ENCODE results near the gene EPHA1. TPM values are rescaled to one million over a fixed set of nuclear protein-coding genes. Genes with fewer than 3 reads are reported as not detected.

EPHA1 gene
- total RNA-seq, 3 donors from 2014 or later (not counting 1 experiment from before 2014, with no cell fraction given), result 1.0 to 1.2 TPM; not detected in 1

- H3K27me3 Mint-ChIP-seq (ENCODE audit: low read depth in 2 of 2), result peaks cover 0 to 7% of the 10 kb centered on the region in 2 donors
- WGBS (ENCODE audit: insufficient coverage), result 89% methylated on average over 8 of the region's 8 CpGs
- no peak overlapping the region for H3K27ac Mint-ChIP-seq
- no peak overlapping the region for H3K4me3 Mint-ChIP-seq
- H3K36me3 Mint-ChIP-seq, result no peaks in the 10 kb centered on the region
- Histone ChIP-seq H3K27me3 (ENCODE audit: control insufficient read depth, insufficient read depth, low read length) (no peaks in the 10 kb centered on the region), H3K9me3 (ENCODE audit: control insufficient read depth, insufficient read depth, low read length) (no peaks in the 10 kb centered on the region), H3K36me3 (ENCODE audit: control insufficient read depth, insufficient read depth, low read length) (no peaks in the 10 kb centered on the region), H3K4me3 (ENCODE audit: low read length) (no peak overlapping the region), H3K4me1 (ENCODE audit: control insufficient read depth, insufficient read depth, low read length) (no peaks in the 10 kb centered on the region), H3K27ac (ENCODE audit: low read length) (no peak overlapping the region)
- no peak for ATAC-seq
- intact Hi-C loops (cut with micrococcal nuclease), result no loop called here
- TF ChIP-seq CTCF (IDR thresholded peaks at IDR 0.05), result no peak
- H3K9me3 Mint-ChIP-seq, result no peaks in the 10 kb centered on the region
- H3K4me1 Mint-ChIP-seq, result peaks cover 0 to 9% of the 10 kb centered on the region in 2 donors
- no peak for DNase-seq
Measured at GRCh38 chr7:143354376-143354775, 54.3 kb downstream of the EPHA1 start.

DNA sequence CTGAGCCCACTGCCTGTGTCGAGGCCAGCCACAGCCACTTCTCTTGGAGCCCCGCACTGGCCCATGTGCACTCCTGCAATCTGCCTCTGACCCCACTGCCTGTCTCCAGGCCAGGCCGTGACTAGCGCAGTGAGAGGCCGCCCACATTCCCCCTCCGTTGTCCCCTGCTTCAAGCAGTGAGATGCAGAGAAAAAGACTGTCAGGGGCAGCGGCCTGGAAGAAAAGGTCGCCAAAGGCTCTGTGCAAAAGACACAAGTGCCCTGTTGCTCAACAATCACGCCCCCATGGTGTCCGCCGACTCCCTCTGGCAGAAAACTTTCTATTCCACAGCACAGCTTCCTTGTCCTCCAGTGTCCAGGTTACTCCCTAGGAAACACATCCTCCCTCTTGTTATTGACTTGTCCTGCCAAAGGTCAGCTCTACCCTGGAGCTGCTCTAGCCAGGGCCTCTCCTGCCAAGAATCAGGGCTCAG lies 56.1 kb downstream of the EPHA1 start:
- intact Hi-C loops (cut with micrococcal nuclease), result no loop called here
- H3K4me3 Mint-ChIP-seq, result no peak overlapping the region
- H3K27me3 ChIP-seq (ENCODE audit: control insufficient read depth, insufficient read depth, low read length), result no peaks in the 10 kb centered on the region
- no peak overlapping the region for H3K27ac ChIP-seq (ENCODE audit: low read length)
- no peak for TF ChIP-seq CTCF (IDR thresholded peaks at IDR 0.05)
- WGBS (ENCODE audit: insufficient coverage), result 91% methylated on average over 11 of the region's 11 CpGs
- no peaks in the 10 kb centered on the region for H3K36me3 ChIP-seq (ENCODE audit: control insufficient read depth, insufficient read depth, low read length)
- no peaks in the 10 kb centered on the region for H3K4me1 ChIP-seq (ENCODE audit: control insufficient read depth, insufficient read depth, low read length)
- peaks cover 0 to 9% of the 10 kb centered on the region in 2 donors for H3K27me3 Mint-ChIP-seq (ENCODE audit: low read depth in 2 of 2)
- no peak overlapping the region for H3K27ac Mint-ChIP-seq
- DNase-seq (no peak), ATAC-seq (no peak)
- no peak overlapping the region for H3K4me3 ChIP-seq (ENCODE audit: low read length)
- H3K9me3 ChIP-seq (ENCODE audit: control insufficient read depth, insufficient read depth, low read length), result no peaks in the 10 kb centered on the region
- H3K9me3 Mint-ChIP-seq, result no peaks in the 10 kb centered on the region
- H3K36me3 Mint-ChIP-seq, result no peaks in the 10 kb centered on the region
- H3K4me1 Mint-ChIP-seq, result peaks cover 0 to 9% of the 10 kb centered on the region in 2 donors

- Mint-ChIP-seq H3K4me1 (peaks cover 0 to 5% of the 10 kb centered on the region in 2 donors), H3K36me3 (no peaks in the 10 kb centered on the region), H3K4me3 (no peak overlapping the region), H3K27ac (peak overlapping the region in 1 of 2 donors; percentile 64), H3K9me3 (no peaks in the 10 kb centered on the region), H3K27me3 (ENCODE audit: low read depth in 2 of 2) (peaks cover 0 to 13% of the 10 kb centered on the region in 2 donors)
- Histone ChIP-seq H3K4me1 (ENCODE audit: control insufficient read depth, insufficient read depth, low read length) (no peaks in the 10 kb centered on the region), H3K4me3 (ENCODE audit: low read length) (no peak overlapping the region), H3K9me3 (ENCODE audit: control insufficient read depth, insufficient read depth, low read length) (no peaks in the 10 kb centered on the region), H3K27ac (ENCODE audit: low read length) (no peak overlapping the region), H3K36me3 (ENCODE audit: control insufficient read depth, insufficient read depth, low read length) (no peaks in the 10 kb centered on the region), H3K27me3 (ENCODE audit: control insufficient read depth, insufficient read depth, low read length) (no peaks in the 10 kb centered on the region)
- no peak for TF ChIP-seq CTCF (IDR thresholded peaks at IDR 0.05)
- DNase-seq (no peak), ATAC-seq (no peak)
- WGBS (ENCODE audit: insufficient coverage), result 92% methylated on average over 8 of the region's 9 CpGs
- intact Hi-C loops (cut with micrococcal nuclease), result no loop called here
Measured at GRCh38 chr7:143351574-143351973, 57.1 kb downstream of the EPHA1 start.

DNA sequence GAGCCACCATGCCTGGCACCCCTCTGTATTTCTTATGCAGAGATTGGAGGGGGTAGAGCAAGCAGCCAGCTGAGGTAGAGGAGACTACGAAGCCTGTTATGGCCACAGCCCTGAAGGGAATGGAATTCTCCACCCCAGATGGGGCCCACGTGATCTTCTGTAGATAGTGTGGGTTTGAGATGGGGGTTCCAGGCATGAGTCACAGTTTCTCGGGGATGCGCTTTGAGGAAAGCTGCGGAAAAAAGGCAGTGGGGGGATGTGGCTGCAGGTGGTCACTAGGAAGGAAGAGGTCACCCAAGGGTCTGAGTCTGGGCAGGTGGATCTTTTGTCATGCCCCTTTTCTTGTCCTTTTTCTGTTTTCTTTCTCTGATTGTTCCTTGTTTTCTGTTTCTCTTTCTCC lies 57.6 kb downstream of the EPHA1 start:
- ATAC-seq (no peak), DNase-seq (no peak)
- Mint-ChIP-seq H3K4me1 (peaks cover 0 to 5% of the 10 kb centered on the region in 2 donors), H3K27ac (peak overlapping the region in 1 of 2 donors; percentile 64), H3K4me3 (no peak overlapping the region), H3K36me3 (no peaks in the 10 kb centered on the region), H3K9me3 (no peaks in the 10 kb centered on the region), H3K27me3 (ENCODE audit: low read depth in 2 of 2) (peaks cover 0 to 13% of the 10 kb centered on the region in 2 donors)
- H3K36me3 ChIP-seq (ENCODE audit: control insufficient read depth, insufficient read depth, low read length), result no peaks in the 10 kb centered on the region
- intact Hi-C loops (cut with micrococcal nuclease), result no loop called here
- no peak overlapping the region for H3K4me3 ChIP-seq (ENCODE audit: low read length)
- H3K27me3 ChIP-seq (ENCODE audit: control insufficient read depth, insufficient read depth, low read length), result peaks cover under 1% of the 10 kb centered on the region
- no peaks in the 10 kb centered on the region for H3K9me3 ChIP-seq (ENCODE audit: control insufficient read depth, insufficient read depth, low read length)
- no peak overlapping the region for H3K27ac ChIP-seq (ENCODE audit: low read length)
- no peak for TF ChIP-seq CTCF (IDR thresholded peaks at IDR 0.05)
- 85% methylated on average over 5 of the region's 5 CpGs for WGBS (ENCODE audit: insufficient coverage)
- peaks cover under 1% of the 10 kb centered on the region for H3K4me1 ChIP-seq (ENCODE audit: control insufficient read depth, insufficient read depth, low read length)
